HL-60 (cell line): ENCODE data around the gene SLC4A9.

Experiments used
- CTCF ChIP-seq: IDR thresholded peaks from one replicate; pipeline ENCODE4 v1.5.1; 2011; ENCODE audit warnings: low read length, control low read depth, inconsistent platforms; ENCODE audit not compliant: insufficient read depth
- GABPA ChIP-seq: IDR thresholded peaks from 2 replicates; pipeline ENCODE4 v1.6.1; 2012; ENCODE audit warnings: low read depth
- POLR2AphosphoS5 ChIP-seq: IDR thresholded peaks from 2 replicates; pipeline ENCODE4 v1.6.1; 2012; ENCODE audit warnings: low read depth
- REST ChIP-seq: IDR thresholded peaks from 2 replicates; pipeline ENCODE4 v1.6.1; 2012; ENCODE audit warnings: low read depth; ENCODE audit not compliant: insufficient replicate concordance

- TF ChIP-seq CTCF (no peak), POLR2AphosphoS5 (no peak), GABPA (no peak), REST (no peak)
Measured at GRCh38 chr5:140391312-140391711, 31.3 kb downstream of the SLC4A9 start.
